ENCODE measurements around the gene ZBTB17.

Gene ZBTB17

DNA sequence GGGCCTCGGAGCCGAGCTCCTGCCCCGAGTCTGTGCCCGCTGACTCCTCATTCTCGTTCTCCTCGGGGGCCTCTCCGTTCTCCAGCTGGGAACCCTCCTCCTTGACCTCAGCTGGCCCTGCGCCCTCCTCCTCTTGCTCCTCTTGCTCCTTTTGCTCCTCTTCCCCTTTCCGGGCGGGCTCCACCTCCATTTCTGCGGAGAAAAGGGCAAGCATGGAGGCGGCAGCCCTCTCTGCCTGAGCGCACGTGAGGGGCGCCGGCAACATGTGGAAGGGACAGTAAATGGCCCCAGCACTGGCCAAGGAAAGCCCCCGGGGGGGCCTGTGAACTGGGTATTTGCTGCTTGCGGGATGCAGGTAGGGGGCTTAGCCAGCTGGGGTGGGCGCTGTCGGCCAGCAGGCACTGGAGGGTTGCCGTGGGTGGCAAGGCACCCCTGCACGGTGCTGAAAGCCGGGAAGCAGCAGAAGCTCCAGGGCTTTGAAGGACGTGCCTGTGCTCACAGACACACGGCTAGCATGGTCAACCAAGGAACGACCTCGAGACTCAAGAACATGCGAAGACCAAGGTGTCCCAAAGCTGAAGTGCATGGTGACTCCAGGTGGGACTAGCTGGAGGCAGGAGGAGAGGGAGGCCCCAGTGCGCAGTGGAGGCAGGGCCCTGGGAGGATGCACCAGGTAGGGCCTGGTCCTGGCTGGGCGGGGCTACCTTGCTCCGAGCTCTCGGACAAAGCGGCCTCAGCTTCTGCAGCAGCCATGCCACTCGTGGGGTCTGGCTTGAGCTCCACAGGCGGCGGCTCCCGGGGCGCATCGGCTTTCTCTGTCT is 30.7 kb downstream of the ZBTB17 start:
- DNase-seq: no peak

DNA sequence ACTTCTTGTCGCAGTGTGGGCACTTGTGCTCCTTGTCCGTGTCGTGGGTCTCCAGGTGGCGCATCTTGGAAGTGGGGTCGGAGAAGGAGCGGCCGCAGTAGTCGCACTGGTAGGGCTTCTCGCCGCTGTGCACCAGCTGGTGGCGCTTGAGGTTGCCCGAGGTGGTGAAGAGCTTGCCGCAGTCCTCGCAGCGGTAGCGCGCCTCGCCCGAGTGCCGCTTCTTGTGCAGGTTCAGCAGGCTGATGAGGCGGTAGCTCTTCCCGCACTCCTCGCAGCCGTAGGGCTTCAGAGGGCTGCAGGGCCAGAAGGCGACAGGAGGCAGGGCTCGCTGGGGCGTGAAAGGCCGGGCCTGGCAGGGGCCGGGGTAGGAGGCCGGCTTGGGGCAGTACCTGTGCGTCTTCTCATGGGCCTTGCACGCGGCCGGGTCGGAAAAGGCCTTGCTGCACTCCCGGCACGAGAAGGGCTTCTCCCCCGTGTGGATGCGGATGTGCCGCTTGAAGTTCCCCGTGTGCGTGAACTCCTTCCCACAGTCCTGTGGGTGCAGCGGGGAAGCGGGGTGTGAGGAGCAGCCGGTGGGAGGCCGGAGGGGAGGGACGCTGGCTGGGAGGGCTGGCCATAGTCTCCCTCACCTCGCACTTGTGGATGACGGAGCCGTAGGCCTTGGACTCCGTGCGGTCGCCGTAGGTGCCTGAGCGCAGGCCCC is 31.4 kb downstream of the ZBTB17 start:
- DNase-seq: no peak

DNA sequence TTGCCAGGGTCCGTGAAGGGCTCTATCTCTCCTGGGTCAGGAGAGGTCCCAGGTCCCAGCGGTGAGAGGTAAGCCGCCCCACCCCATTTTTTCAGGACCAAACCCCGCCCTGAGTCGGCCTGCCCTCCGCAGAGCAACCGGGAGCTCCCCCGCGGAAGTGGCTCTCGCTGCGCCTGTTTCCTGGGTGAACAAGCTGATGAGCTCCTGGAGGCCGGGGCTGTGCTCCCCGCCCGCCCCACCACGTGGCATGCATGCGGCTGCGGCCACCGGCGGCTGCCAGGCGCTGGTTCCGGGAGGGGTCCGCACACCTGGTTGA is 32.0 kb downstream of the ZBTB17 start:
- no peak for DNase-seq

DNA sequence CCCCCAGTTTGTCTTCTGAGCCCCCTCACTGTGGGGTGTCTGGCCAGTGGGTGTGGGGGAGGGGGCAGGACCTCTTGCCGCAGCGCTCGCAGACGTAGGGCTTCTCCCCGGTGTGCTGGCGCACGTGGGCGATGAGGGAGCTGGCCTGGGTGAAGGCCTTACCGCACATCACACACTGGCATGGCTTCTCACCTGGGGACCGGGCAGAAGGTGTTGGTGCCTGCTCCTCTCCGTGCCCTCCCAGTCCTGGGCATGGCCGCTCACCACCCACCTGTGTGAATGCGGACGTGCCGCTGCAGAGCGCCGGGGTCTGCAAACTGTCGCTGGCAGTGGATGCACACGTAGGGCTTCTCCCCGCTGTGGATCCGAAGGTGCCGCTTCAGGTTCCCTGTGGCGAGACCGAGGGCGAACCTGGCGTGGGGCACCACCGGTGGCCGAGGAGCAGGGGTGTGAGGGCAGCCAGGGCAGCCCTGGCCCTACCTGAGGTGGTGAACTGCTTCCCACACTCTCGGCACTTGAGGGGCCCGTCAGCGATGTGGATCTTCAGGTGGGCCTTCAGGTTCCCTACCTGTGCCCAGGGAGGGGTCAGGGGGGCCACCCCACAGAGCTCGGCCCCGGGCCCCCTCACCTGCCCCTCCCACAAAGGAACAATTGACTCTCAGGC is 32.4 kb downstream of the ZBTB17 start:
- no peak for DNase-seq

DNA sequence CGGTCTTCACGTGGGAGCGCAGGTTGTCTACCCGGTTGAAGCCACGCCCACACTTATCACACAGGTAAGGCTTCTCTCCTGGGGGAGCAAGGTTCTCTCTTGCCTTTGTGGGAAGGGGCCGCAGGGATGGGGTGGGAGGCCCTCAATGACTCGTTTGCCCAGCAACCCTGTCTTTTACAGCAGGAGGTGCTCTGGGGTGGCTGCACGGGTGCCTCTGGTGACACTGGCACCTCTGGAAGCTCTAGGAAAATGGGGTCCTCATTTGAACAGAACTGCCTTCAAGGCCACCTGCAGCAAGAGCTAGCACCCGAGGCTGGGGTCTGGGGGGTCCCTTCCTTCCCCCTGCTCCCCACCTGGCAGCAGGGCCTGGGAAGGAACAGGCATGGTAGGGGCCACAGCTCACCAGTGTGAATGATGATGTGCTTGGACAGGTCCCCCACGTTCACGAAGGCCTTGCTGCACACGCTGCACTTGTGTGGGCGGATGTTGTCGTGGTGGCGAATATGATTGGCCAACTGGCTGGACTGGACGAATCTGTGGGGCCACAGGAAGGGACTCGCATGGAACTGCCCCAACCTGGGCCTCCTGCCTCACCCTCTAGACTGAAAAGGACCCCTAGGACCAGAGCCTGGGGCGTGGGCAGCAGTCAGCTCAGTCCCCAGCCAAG is 33.1 kb downstream of the ZBTB17 start:
- no peak for DNase-seq

DNA sequence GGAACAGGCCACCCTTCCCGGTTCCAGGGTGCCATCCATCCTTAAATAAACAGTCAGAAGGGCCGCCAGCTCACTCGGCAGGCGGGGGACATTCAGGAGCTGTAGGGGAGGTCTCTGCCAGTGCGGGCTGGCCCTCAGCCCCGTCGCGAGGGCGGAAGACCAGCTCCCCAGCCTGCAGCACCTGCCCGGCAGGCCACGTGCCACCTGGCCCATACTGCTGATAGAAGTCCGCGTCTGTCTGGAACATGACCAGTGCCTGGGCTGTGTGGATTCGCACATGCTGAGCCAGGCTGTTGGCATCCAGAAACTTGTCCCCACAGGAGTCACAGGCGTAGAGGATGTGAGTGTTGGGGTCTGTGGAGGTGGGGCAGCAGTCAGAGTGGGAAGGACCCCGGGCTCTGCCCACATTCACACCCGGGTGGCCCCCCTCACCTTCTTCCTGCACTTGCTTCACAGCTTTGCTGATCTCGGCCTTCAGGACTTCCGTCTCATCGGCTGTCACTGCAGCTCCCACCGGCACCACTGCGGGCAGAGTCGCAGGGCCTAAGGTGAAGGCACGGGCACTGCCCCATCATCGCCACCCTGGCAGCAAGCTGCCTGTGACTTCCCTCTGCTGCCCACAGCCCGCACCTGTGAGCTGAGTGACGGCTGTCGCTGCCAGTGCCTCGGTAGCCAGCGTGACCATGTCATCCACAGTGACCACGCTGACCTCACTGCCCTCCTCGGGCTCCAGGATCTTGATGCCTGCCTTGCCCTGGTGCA is 33.8 kb downstream of the ZBTB17 start:
- no peak for DNase-seq

DNA sequence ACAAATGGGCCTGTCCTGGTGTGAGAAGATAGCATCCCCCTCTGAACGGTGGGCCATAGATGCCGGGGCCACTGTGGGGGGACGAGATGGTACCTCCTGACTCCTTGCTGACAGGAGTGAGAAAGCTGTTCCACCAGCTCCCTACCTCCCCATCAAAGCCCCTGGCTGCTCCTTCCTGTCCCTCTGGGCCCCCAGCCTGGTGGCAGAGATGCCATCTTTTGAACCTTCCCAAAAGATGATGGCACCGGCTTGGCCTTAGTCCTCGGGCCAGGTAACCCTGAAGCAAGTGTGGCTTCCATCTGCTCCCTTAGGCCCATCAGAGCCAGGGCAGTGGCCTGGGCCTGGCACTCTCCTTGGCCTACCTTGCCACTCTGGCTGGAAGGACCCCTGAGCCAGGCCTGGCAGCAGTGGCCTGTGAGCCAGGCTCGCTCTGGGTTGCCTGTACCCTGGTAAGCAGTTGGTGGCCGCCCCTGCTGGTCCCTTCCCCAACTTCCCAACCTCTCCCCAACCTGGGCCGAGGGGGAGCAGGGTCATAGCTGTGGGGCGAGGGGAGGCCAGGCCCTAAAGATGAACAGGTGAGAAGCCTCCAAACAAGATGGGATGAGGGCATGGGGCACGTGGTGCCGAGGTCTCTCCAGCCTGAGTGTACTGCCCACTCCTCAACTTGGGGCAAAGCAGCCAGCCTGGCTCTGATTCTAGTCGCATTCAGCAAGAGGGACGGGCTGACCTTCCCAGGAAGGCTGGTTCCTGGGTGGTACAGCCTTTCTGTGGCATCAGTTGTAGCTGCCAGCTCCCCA is 34.7 kb downstream of the ZBTB17 start:
- no peak for DNase-seq

DNA sequence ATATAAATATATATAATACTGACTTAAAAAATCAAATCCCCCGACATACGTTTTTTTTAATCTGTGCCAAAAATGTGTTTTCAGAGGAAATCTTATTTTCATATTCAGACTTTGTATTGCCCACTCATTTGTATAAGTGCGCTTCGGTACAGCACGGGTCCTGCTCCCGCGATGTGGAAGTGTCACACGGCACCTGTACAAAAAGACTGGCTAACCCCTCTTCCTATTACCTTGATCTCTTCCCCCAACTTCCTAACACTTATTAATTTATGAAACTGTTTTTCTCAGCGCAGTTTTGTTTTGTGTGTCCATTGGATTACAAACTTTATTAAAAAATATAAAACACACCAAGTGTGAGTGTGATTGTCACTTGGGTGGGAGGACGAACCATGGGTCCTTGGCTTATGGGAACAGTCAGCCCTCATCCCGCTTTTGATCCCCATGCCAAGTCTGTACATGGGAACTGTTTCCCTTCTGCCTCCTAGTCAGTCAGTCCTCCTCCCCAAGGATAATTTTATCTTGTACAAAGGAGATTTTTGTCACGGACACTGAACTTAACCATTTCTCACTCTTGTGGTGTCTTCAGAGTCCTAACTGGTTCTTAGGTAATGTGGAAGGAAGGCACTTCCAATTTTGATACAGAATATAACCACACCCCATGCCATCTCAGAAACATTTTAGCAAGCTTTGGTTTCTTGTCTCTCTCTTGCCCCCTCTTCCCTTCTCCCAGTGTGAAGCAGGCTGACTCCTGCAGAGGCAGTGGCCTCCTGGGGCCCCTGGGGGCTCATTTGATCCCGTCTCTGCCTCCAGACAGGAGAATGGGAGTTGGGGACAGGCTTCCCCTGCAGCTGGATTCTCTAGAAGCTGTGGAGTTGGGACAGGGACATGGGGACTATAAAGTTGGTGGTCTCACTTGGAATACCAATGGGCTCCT is 35.5 kb downstream of the ZBTB17 start:
- DNase-seq: no peak

DNA sequence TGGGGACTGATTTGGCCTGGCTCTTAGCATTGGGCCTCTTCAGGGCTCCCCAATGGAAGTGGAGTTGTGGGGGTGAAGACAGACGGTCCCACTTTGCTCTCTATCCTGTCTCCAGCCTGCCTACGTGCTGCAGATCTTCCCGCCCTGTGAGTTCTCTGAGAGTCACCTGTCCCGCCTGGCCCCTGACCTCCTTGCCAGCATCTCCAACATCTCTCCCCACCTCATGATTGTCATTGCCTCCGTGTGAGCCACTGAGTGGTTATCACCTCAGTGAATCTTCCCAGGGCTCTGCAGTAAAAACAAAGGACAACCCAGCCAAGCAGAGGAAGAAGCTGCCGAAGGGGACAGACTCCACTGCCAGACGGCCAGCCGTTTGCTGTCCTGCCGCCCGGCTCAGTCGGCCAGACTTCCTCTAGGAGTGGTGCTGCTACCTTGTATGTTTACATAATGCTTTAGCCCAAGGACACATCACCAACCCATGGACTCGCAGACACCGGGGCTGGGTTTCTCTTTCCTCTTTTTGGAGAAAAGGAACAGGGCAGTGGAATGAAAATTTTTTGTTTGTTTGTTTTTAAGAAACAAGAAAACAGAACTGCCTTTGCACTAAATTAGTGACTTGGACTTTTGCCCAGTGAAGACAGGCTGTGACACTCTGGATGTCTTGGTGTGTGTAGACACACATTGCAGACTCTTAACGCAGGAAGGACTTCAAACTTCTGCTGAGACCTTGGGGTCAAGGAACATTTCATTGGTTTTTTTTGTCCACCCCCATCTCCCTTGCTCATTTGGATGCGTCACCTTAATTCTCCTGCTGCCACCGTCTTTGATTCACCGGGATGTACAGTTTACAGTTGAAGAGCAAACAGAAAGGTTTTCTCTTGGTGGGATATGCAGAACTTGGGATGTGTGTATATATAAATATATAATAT is 36.5 kb downstream of the ZBTB17 start:
- DNase-seq: no peak

DNA sequence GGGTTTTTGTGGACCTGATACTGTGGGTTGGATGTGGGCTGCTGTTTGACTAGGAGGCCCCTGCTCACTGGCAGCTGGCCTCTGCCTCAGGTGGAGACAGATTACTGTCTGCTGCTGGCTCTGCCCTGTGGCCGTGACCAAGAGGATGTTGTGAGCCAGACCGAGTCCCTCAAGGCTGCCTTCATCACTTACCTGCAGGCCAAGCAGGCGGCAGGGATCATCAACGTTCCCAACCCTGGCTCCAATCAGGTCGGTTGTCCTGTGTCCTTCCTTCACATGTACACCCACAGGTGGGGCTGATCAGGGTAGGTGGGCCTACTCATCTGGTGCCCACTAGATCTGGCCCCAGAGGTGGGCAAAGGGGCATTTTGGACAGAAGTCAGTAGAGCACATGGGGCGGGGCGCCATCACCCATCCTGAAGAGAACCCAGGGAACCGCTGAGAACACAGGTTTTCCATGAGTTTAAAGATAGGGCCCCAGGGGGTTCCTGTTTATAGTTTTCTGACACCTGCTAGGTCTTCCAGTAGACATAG is 37.2 kb downstream of the ZBTB17 start:
- DNase-seq: no peak

DNA sequence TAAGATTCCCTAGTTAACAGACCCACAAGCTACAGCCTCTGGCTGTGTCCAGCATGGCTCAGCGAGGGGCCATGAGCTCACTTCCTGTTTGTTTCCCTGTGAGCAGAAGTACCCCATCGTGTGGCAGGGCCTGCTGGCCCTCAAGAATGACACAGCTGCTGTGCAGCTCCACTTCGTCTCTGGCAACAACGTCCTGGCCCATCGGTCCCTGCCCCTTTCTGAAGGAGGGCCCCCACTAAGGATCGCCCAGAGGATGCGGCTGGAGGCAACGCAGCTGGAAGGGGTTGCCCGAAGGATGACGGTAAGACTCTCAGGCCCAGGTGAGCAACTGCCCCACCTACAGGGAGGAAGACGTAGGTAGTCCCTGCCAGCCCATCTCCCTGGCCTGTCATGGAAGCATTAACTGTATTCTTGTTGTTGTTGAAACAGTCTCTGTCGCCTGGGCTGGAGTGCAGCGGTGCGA is 38.2 kb downstream of the ZBTB17 start:
- DNase-seq: no peak

DNA sequence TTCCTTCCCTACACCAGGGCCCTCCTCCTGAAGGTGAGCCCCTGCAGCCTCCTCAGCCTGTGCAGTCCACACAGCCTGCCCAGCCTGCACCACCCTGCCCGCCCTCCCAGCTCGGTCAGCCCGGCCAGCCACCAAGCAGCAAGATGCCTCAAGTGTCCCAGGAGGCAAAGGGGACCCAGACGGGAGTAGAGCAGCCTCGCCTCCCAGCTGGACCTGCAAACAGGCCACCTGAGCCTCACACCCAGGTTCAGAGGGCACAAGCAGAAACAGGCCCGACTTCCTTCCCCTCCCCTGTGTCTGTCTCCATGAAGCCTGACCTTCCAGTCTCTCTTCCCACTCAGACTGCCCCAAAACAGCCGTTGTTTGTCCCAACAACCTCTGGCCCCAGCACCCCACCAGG is 38.8 kb downstream of the ZBTB17 start:
- DNase-seq: no peak

DNA sequence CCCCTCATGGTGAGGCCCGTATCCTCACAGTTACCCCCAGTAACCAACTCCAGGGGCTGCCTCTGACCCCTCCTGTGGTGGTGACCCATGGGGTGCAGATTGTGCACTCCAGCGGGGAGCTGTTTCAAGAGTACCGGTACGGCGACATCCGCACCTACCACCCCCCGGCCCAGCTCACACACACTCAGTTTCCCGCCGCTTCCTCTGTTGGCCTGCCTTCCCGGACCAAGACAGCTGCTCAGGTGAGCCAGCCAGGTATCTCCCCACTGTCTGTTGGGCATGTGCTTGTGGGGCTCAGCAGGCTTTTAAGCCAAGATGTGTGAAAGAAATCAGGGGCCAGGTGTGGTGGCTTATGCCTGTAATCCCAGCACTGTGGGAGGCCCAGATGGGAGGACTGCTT is 39.9 kb downstream of the ZBTB17 start:
- no peak for DNase-seq

DNA sequence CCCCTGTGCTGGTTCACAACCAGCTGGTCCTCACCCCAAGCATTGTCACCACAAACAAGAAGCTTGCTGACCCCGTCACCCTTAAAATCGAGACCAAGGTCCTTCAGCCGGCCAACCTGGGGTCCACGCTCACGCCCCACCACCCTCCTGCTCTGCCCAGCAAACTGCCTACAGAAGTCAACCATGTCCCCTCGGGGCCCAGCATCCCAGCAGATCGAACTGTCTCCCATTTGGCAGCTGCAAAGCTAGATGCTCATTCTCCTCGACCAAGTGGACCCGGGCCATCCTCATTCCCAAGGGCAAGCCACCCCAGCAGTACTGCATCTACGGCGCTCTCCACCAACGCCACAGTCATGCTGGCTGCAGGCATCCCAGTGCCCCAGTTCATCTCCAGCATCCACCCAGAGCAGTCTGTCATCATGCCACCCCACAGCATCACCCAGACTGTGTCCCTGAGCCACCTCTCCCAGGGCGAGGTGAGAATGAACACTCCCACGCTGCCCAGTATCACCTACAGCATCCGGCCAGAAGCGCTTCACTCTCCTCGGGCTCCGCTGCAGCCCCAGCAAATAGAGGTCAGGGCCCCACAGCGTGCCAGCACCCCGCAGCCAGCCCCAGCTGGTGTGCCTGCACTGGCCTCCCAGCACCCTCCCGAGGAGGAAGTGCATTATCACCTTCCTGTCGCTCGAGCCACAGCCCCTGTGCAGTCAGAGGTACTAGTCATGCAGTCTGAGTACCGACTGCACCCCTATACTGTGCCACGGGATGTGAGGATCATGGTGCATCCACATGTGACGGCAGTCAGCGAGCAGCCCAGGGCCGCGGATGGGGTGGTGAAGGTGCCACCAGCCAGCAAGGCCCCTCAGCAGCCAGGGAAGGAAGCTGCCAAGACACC is 40.6 kb downstream of the ZBTB17 start:
- DNase-seq: no peak

DNA sequence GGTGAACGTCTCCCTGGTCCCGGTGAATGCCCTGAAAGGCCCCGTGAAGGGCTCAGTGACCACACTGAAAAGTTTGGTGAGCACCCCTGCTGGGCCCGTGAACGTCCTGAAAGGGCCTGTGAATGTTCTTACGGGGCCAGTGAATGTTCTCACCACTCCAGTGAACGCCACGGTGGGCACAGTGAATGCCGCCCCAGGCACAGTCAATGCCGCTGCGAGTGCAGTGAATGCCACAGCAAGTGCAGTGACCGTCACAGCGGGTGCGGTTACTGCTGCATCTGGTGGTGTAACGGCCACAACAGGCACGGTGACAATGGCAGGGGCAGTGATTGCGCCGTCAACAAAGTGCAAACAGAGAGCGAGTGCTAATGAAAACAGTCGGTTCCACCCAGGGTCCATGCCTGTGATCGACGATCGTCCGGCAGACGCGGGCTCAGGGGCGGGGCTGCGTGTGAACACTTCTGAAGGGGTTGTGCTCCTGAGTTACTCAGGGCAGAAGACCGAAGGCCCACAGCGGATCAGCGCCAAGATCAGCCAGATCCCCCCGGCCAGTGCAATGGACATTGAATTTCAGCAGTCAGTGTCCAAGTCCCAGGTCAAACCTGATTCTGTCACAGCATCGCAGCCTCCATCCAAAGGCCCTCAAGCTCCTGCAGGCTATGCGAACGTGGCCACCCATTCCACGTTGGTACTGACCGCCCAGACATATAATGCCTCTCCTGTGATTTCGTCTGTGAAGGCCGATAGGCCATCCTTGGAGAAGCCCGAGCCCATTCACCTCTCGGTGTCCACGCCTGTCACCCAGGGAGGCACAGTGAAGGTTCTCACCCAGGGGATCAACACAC is 41.5 kb downstream of the ZBTB17 start:
- DNase-seq: no peak

DNA sequence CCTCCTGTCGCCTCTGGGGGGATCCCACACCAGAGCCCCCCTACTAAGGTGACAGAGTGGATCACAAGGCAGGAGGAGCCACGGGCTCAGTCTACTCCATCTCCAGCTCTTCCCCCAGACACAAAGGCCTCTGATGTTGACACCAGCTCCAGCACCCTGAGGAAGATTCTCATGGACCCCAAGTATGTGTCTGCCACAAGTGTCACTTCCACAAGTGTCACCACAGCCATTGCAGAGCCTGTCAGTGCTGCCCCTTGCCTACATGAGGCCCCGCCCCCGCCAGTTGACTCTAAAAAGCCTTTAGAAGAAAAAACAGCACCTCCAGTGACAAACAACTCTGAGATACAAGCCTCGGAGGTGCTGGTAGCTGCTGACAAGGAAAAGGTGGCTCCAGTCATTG is 42.2 kb downstream of the ZBTB17 start:
- DNase-seq: no peak

DNA sequence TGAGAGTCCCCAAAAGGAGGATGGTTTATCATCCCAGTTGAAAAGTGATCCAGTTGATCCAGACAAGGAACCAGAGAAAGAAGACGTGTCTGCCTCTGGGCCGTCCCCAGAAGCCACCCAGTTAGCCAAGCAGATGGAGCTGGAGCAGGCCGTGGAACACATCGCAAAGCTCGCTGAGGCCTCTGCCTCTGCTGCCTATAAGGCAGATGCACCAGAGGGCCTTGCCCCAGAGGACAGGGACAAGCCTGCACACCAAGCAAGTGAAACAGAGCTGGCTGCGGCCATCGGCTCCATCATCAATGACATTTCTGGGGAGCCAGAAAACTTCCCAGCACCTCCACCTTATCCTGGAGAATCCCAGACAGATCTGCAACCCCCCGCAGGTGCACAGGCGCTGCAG is 43.3 kb downstream of the ZBTB17 start:
- DNase-seq: no peak
